Measurements from ENCODE around the gene KRTAP2-1.
"Not testable (repeated sequence)": the region's sequence is repeated elsewhere in the genome, so short reads cannot be mapped to it uniquely, and the experiment has no call there.

The KRTAP2-1 gene

GRCh38 chr17:41046735-41047465 lies at the start of gene KRTAP2-1:
TSS of gene KRTAP2-1 (minus strand) at chr17:41047316. CDS start at chr17:41047267, 49 bp downstream.
- not testable (repeated sequence) for FAIRE-seq

GRCh38 chr17:41096055-41096454 lies 48.9 kb upstream of the KRTAP2-1 start:
- no peak for FAIRE-seq

DNA sequence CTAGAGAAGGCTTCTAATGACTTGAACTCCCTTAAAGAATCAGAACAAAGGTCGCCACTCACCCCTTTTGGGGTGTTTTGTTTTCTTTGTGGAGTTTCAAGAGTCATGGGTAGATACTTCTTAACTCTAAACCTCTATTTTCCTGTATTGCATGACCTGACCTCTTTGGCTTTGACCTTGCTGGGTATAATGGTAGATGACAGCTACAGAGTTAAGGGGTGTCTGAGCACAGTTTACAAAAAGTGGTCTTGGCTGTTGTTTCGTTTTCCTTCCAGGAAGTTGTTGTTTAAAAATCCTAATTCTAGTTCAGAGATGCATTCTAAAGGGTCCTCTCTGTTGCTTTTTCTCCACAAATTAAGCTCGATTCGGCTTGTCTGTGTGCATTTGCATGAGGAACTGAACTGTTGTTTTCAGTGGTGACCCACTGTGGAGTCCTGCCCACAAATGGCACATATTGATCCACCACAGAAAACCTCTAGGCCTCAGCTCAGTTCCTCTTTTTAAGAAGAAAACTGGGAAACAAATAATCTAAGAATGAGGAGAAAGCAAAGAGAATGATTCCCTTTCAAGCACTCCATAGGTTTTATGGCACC lies 41.7 kb upstream of the KRTAP2-1 start:
- not testable (repeated sequence) for FAIRE-seq

DNA sequence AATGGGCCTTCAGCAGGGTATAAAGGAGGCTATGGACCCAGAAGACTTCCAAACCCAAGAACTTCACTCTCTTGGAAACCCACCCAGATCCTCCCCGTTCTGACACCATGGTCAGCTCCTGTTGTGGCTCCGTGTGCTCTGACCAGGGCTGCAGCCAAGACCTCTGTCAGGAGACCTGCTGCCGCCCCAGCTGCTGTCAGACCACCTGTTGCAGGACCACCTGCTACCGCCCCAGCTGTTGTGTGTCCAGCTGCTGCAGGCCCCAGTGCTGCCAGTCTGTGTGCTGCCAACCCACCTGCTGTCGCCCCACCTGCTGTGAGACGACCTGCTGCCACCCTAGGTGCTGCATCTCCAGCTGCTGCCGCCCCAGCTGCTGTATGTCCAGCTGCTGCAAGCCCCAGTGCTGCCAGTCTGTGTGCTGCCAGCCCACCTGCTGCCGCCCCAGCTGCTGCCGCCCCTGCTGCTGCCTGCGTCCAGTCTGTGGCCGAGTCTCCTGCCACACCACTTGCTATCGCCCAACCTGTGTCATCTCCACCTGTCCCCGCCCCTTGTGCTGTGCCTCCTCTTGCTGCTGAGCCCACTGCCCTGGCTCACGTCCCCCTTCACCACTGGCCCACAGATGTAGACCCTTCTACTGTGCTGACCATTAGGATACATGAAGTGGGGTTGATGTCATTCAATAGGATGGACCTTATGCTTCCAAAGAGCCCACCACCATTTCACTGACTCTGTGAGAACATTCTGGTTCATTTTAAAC lies 37.2 kb upstream of the KRTAP2-1 start, which contains the start of gene KRTAP4-7:
KRTAP4-7 (plus strand) TSS at position 51 of the 757 bp plus-strand sequence; CDS start at position 108, 57 bp downstream.
- FAIRE-seq: not testable (repeated sequence)

DNA sequence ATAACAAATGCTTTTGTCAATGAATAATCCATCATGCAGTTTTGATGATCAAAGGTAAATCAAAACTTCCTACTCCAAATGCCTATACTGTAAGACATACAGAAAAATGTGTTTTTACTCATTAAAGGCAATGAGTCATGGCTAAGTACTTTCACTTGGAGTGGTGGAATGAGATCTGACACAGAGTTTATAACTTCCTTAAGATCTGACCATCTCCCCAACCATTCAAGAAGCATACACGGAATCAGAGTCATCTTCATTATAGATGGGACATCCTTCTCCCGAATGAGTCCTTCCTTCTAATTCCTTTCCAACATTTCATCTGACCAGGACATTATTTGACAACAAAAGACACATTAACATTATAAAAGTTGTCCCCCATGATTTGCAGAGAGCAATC lies 36.3 kb upstream of the KRTAP2-1 start:
- not testable (repeated sequence) for FAIRE-seq

DNA sequence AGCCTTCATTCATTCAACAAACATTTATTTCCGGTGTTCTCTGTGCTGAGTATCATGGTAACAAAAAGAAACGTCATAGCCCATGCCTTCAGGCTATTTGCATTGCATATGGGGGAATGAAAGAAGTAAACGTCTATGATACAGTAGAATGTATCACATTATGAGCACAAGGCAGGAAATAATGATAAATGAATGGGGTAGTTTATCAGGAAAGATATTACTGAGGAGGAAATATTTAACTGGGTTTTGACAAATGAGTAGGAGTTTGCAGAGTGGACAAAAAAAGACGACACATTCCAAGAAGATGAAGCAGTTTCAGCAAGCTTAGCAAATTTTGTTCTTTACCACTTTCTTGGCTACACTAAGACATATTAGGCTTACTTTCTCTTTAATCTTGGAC lies 35.5 kb upstream of the KRTAP2-1 start:
- no peak for FAIRE-seq

DNA sequence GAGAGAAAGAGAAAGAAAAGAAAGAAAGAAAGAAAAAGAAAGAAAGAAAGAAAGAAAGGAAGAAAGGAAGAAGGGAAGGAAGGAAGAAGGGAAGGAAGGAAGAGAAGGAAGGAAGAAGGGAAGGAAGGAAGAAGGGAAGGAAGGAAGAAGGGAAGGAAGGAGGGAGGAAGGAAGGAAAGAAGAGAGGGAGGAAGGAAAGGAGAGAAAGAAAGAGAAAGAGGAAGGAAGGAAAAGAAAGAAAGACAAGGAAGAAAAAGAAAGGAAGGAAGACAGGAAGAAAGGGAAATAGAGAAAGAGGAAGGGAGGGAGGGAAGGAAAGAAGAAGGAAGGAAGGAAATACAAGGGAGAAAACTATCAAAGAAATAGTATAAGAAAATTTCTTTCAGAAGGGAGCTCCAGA lies 29.7 kb upstream of the KRTAP2-1 start:
- FAIRE-seq: no peak

- FAIRE-seq: no peak
Observed at GRCh38 chr17:41073676-41074075, 26.6 kb upstream of the KRTAP2-1 start.

DNA sequence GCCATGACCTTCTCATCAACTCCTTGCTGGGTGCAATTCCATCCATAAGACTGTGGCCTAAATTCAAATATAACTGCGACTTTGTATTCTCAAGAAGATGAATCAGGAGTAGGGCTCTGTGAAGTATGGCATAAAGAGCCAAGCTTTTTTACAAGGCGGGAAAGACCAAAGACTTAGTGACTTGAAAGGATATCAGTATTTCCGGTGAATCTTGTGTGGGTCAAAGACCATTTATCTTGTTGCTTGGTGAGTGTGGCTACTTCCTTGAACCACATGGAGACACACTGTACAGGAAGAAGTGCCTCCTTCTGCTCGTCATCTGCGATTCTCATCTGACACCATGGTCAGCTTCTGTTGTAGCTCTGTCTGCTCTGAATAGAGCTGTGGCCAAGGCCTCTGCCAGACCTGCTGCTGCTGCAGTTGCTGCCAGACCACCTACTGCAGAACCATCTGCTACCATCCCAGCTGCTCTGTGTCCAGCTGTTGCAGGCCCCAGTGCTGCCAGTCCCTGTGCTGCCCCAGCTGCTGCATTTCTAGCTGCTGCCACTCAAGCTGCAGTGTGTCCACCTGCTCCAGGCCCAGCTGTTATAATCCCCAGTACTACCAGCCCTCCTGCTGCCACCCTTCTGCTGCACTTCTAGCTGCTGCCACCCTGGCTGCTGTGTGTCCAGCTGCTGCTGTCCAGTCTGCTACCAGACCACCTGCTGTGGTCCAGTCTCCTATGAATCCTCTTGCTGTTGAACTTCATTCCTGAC lies 24.7 kb upstream of the KRTAP2-1 start:
- no peak for FAIRE-seq

DNA sequence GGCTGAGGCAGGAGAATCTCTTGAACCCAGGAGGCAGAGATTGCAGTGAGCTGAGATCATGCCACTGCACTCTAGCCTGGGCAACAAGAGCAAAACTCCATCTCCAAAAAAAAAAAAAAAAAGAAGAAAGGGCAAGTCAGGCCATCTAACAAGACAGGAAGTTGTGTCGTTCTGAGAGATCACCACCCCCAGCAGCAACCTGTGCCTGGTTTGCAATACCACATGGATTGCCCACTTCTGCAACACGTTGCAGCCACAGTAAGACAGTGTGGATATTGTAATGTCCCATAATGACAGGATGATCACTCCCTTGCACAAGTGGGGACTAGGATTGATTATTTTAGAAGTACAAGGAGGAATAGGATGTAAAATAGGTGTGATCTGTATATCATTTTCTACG lies 21.9 kb upstream of the KRTAP2-1 start:
- no peak for FAIRE-seq

- no peak for FAIRE-seq
Observed at GRCh38 chr17:41067281-41067680, 20.2 kb upstream of the KRTAP2-1 start.

GRCh38 chr17:41065829-41066624 lies 18.9 kb upstream of the KRTAP2-1 start, which contains the start of gene KRTAP2-4:
TSS of gene KRTAP2-4 (minus strand) at chr17:41065879. CDS start at chr17:41065845, 34 bp downstream.
- FAIRE-seq: no peak

GRCh38 chr17:41065016-41065689 lies 18.0 kb upstream of the KRTAP2-1 start:
- not testable (repeated sequence) for FAIRE-seq

DNA sequence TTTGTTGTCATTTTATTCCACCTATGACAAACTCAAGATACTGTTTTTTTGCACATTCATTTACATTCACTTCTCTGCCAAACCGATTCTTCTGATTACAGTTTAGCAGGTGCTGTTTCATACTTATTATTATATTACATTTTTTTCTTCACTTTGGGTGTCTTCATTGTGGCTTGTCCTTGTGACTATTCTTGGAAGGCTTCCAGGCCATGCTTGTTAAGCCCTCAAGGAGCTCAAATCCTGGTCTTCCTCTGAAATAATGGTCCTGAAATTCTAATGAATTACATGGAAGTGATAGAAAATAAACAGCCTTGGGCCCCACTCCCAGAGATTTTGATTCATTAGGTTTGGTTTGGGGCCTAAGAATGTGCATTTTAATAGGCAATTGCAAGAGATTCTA lies 17.2 kb upstream of the KRTAP2-1 start:
- no peak for FAIRE-seq

DNA sequence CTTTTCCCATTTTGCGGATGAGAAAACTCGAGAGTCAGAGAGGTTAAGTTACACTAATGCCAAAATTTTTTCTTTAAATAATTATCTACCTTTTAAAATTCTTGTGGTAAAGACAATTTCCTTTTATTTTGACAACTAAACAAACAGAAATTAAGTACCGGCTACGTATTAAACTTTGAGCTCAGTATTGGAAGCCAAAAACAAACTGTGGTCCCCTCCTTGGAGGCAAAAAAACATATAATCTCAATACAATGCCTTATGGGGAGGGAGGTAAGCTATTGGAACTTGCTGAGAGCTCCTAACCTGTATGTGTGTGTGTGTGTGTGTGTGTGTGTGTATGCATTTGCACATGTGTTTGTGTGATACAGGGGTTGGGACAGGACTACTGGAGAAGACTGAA lies 16.3 kb upstream of the KRTAP2-1 start:
- no peak for FAIRE-seq

GRCh38 chr17:41061964-41062363 lies 14.8 kb upstream of the KRTAP2-1 start:
- no peak for FAIRE-seq

- FAIRE-seq: no peak
Observed at GRCh38 chr17:41060052-41060604, 13.0 kb upstream of the KRTAP2-1 start, which contains the start of gene KRTAP2-3. TSS of gene KRTAP2-3 (minus strand) at chr17:41060114. CDS start at chr17:41060050, 64 bp downstream.

- not testable (repeated sequence) for FAIRE-seq
Observed at GRCh38 chr17:41059276-41060051, 12.3 kb upstream of the KRTAP2-1 start.

DNA sequence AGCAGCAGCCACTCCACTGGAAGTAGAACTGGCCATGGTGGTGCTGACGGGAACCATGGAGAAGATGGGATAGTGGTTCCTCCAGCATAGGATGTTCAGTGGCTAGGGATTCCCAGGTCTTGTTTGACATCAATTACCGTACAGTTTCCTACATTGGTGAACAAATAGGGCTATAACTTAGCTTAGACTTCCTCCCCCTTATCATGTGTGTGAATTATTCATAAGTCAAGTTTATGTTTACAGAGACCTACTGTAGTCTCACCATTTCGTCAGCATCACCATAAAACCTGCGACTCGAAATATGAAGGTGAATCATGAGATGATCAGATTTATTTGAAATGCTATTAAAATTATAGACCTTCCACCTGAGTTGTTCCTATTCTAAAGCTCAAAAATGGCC lies 11.6 kb upstream of the KRTAP2-1 start:
- FAIRE-seq: no peak

DNA sequence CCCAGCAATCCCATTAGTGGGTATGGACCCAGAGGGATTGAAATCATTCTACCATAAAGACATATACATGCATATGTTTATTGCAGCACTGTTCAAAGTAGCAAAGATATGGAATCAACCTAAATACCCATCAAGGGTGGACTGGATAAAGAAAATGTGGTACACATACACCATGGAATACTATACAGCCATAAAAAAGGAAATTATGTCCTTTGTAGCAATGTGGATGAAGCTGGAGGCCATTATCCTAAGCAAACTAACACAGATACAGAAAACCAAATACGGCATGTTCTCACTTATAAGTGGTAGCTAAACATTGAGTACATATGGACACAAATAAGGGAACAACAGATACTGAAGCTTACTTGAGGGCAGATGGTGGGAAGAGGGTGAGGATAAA lies 10.4 kb upstream of the KRTAP2-1 start:
- FAIRE-seq: no peak
